RWPE1 (cell line): ENCODE measurements around the gene NOL4L.
"Not testable (repeated sequence)": the region's sequence is repeated elsewhere in the genome, so short reads cannot be mapped to it uniquely, and the experiment has no call there.

Experiments used
- CTCF ChIA-PET: fragments of 350-600 bp; sonication (Branson Sonifier 250); formaldehyde crosslinking; extraction: SDS; loops from one replicate; lab custom pipeline; 2021; lab: Yijun Ruan, JAX
- POLR2A ChIA-PET: fragments of 400-600 bp; formaldehyde crosslinking; extraction: SDS; loops from one replicate; lab custom pipeline; 2020; ENCODE audit warnings: antibody characterized with exemption; ENCODE audit not compliant: low non-redundant PET; lab: Yijun Ruan, JAX
- DNase-seq: peaks from one replicate; pipeline ENCODE4 v3.0.0; 2012; ENCODE audit warnings: low spot score
- H3K27ac ChIP-seq: fragments of 450-650 bp; 2 replicates; pipeline ENCODE4 v1.5.1; 2017
- TF ChIP-seq, protein P1 (sequence below): fragments of 450-650 bp; conservative IDR thresholded peaks from 2 replicates; pipeline ENCODE4 v1.5.1; 2017; ENCODE audit warnings: low read depth, mild to moderate bottlenecking

NOL4L gene

GRCh38 chr20:32598606-32599005 lies 13.5 kb upstream of the NOL4L start:
- no peak for DNase-seq
- ChIA-PET CTCF (interaction anchor here (0.6 to 0.7 kb wide), 4 partner anchors 38 to 568 kb away, joined by 3 to 4 read pairs (median 3); no protein-coding TSS in a partner anchor), POLR2A (no interaction called here)
- TF ChIP-seq, protein P1, sequence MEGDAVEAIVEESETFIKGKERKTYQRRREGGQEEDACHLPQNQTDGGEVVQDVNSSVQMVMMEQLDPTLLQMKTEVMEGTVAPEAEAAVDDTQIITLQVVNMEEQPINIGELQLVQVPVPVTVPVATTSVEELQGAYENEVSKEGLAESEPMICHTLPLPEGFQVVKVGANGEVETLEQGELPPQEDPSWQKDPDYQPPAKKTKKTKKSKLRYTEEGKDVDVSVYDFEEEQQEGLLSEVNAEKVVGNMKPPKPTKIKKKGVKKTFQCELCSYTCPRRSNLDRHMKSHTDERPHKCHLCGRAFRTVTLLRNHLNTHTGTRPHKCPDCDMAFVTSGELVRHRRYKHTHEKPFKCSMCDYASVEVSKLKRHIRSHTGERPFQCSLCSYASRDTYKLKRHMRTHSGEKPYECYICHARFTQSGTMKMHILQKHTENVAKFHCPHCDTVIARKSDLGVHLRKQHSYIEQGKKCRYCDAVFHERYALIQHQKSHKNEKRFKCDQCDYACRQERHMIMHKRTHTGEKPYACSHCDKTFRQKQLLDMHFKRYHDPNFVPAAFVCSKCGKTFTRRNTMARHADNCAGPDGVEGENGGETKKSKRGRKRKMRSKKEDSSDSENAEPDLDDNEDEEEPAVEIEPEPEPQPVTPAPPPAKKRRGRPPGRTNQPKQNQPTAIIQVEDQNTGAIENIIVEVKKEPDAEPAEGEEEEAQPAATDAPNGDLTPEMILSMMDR, result no peak
- no peak overlapping the region for H3K27ac ChIP-seq

DNA sequence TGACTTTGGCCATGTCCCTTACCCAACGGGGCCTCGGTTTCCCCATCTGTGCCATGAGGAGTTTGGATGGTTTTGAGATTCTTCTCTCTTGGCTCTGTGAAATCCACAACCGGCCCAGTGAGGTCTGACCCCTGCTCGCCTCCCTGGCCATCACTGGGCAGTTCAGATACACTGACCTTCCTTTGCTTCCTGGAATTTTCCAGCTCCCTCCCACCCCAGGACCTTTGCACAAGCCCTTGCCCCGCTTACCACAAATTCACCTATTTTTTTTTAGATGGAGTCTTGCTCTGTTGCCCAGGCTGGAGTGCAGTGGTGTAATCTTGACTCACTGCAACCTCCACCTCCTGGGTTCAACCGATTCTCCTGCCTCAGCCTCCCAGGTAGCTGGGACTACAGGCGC lies 12.6 kb upstream of the NOL4L start:
- no peak overlapping the region for H3K27ac ChIP-seq
- TF ChIP-seq, protein P1, result no peak
- CTCF ChIA-PET, result interaction anchor here (0.6 kb wide), 2 partner anchors 448 to 567 kb away, joined by 3 read pairs; no protein-coding TSS in a partner anchor
- no peak for DNase-seq
- POLR2A ChIA-PET, result no interaction called here

DNA sequence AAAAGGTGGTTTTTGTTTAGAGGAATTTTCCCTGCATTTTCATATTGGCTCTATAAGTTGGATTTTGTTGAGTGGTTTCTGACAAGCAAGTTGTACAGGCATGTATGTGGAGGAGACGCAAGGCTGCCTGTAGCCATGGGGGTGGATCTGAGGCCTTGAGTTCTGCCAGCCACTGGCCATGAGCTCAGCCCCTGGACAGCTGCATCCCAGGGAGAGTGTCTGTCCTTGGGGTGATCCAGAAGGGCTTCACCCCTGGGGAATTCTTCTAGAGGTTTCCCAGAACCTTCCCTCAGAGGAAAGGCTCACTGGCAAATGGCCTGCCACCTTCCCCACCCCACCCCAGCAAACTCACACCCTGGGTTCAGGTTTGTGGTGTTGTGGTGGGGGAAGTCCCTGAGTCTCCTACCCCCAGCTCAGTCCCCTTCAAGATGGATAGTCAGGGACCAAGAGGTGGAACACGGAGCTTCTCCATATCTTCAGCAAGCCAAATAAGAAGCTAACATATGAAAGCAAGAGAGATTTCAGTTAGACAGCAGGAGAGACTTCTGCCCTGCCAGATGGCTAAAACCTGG lies 11.6 kb upstream of the NOL4L start:
- ChIA-PET POLR2A (no interaction called here), CTCF (interaction anchor here (0.7 kb wide), 2 partner anchors 20 to 74 kb away, joined by 3 to 5 read pairs; no protein-coding TSS in a partner anchor)
- TF ChIP-seq, protein P1, result no peak
- H3K27ac ChIP-seq, result no peak overlapping the region
- DNase-seq, result no peak

DNA sequence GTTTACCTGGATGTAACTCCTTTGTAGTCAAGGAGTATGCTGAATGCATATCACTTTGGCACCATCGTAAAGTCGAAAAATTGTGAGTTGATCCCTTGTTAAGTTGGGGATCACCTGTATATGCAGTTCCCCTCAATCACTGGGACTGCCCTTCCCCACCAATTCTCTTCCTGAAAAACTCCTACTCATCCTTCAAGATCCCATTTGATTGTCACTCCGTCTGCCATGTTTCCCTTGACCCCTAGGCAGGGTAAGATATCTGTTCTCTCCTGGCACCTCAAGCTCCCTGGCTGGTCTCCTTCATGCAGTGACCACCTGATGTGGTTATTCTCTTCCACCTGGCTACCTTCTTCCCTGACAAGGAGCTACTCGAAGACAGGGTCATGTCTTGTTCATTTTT lies 10.0 kb upstream of the NOL4L start:
- CTCF ChIA-PET, result no interaction called here

DNA sequence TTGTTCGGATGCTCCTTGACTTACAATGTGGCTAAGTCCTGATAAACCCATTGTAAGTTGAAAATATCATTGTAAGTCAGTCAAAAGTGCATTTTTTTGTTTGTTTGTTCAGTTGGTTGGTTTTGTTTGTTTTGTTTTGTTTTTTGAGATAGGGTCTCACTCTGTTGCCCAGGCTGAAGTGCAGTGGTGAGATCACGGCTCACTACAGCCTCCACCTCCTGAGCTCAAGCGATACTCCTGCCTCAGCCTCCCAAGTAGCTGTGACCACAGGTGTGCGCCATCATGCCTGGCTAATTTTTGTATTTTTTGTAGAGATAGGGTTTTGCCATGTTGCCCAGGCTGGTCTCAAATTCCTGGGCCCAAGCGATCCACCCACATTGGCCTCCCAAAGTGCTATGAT lies 9.5 kb upstream of the NOL4L start:
- DNase-seq, CTCF ChIA-PET, POLR2A ChIA-PET, H3K27ac ChIP-seq: not testable (repeated sequence)

More for the DNA sequence above, 10.0 kb upstream of the NOL4L start:
- H3K27ac ChIP-seq, result no peak overlapping the region
- TF ChIP-seq, protein P1, result no peak
- no peak for DNase-seq
- POLR2A ChIA-PET, result no interaction called here

DNA sequence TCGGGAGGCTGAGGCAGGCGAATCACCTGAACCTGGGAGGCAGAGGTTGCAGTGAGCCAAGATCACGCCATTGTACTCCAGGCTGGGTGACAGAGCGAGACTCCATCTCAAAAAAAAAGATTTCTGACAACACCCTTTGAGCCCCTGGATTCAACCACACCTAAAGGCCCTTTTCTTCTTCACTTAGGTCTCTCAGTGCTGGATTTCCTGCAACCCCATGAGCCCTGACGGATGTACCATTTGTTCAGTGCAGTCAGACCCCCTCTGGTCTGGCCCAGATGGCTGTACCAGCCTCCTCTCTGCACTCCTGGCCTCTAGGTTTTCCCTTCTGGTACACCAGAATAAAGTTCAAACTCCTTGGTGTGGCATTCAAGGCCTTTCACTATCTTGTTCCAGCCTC lies 9.1 kb upstream of the NOL4L start:
- DNase-seq, result no peak
- CTCF ChIA-PET, result no interaction called here
- no peak overlapping the region for H3K27ac ChIP-seq
- TF ChIP-seq, protein P1, result no peak
- POLR2A ChIA-PET, result no interaction called here

DNA sequence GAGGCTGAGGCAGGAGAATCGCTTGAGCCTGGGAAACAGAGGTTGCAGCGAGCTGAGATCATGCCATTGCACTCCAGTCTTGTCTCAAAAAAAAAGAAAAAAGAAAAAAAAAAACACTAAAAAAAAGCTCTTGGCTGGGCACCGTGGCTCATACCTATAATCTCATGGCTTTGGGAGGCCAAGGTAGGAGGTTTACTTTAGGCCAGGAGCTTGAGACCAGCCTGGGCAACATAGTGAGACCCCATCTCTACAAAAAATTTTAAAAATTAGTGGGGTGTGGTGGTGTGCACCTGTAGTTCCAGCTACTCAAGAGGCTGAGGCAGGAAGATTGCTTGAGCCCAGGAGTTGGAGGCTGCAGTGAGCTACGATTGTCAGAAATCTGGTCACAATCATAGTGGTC lies 7.5 kb upstream of the NOL4L start:
- DNase-seq, H3K27ac ChIP-seq: not testable (repeated sequence)
- CTCF ChIA-PET, result interaction anchor here (0.7 to 1.2 kb wide), 3 partner anchors 30 to 186 kb away, joined by 3 to 4 read pairs (median 3); no protein-coding TSS in a partner anchor
- POLR2A ChIA-PET, result interaction anchor here (0.7 kb wide), 2 partner anchors 13 to 239 kb away, joined by 3 to 10 read pairs; no protein-coding TSS in a partner anchor
